CD4-positive, alpha-beta T cell treated with Interleukin-15 for 1 hour (primary cell): Measurements from ENCODE around the gene THBD.

Source experiments
- DNase-seq: peaks from one replicate; pipeline ENCODE4 v3.0.0-alpha.2; 2020

THBD gene

DNA sequence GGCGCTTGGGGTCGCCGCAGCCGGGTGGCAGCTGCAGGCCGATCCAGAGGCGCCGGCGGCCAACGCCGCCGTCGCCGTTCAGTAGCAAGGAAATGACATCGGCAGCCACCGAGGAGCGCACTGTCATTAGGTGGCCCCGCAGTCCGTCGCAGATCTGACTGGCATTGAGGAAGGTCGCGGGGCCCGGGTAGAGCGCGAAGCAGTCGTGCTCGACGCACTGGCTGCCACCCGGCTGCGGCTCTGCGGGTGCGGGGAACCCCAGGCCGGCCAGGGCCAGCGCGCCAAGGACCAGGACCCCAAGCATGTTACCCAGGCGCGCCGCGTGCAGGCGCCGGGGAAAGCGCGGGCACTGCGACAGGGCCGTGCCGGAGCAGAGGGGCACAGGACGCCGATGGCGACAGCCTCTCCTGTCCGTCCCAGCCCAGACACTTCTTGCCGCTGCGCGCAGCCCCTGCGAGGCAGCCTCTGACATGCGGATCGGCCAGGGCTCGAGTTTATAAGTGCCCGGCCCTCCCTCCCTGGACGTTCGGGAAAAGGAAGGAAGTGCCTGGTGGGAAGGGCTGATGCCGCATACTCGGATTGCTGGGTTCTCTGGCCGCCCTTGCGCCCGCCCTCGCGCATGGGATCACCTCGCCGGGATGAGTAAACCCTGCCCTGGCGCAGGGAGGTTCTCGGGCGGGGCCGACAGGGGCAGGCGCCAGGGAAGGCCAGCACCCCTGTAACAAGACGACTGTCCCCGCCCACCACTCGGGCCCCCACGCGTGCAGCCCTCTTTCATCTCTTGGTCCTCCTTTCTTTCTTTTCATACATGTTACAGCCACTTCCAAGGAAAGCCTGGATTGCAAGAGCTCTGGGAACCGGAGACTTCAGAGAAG lies at the start of gene THBD:
TSS of gene THBD (minus strand) at position 472 of the 875 bp plus-strand sequence. CDS start at position 304, 168 bp downstream.
- DNase-seq: peak; percentile 42

- DNase-seq: no peak
Observed at GRCh38 chr20:23097636-23098580, 48.4 kb upstream of the THBD start.

- no peak for DNase-seq
Observed at GRCh38 chr20:23096986-23097520, 47.6 kb upstream of the THBD start.

GRCh38 chr20:23096097-23096496 lies 46.6 kb upstream of the THBD start:
- DNase-seq: no peak

DNA sequence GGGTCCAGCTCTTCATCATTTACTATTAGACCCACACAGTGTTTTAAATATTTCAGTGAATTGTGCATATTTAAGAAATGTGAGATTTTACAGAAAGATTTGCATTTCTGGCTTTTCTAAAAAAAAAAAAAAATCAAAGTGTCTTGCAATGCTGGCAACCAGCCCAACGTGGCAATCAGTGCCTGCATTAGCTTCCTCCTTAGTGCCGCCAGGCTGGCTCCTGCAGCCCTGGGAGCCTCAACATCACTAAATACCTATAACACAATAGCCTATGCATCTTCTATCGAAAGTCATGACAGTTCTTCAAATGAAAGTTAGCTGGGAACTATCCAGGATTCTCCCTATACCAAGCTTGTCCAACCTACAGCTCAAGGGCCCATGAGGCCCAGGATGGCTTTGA lies 46.0 kb upstream of the THBD start:
- no peak for DNase-seq

DNA sequence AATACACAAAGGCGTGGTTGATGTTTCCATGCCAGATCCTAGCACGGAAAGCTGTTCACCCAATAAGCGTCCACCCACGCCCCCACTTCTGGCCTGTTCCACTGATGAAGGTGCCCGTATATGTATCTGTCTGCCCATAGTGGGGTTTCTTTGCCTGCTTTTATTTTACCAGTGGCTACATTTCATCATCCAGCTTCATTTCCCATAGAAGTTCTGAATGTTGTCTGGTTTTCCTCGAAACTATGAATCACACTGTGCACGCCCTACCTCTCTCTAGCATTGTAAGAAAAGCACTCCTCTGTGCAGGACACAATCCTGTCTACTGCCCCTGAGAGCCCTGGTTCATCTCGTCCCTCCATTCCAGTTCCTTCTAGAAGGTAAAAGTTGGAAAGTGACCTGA lies 45.5 kb upstream of the THBD start:
- DNase-seq: no peak

- DNase-seq: no peak
Observed at GRCh38 chr20:23094213-23094896, 44.9 kb upstream of the THBD start.

DNA sequence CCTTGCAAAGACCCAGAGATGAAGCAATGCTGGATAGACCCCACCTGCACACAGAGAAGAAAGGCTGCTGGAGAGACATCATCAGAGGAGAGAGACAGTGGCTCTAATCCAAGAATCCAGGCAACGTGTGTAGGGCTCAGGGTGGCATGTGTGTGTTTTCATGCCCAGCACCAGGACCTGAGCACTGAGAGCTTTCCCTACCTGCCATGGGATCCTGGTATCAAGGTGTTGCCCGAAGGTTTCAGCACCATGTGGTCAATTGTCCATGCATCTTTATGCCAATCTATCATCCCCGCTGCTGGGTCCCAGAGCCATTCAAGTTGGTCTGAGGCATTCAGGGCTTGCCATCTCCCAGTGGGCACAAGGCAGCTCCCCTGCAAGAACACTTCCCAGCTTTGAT lies 44.1 kb upstream of the THBD start:
- no peak for DNase-seq

GRCh38 chr20:23092861-23093495 lies 43.5 kb upstream of the THBD start:
- DNase-seq: no peak

DNA sequence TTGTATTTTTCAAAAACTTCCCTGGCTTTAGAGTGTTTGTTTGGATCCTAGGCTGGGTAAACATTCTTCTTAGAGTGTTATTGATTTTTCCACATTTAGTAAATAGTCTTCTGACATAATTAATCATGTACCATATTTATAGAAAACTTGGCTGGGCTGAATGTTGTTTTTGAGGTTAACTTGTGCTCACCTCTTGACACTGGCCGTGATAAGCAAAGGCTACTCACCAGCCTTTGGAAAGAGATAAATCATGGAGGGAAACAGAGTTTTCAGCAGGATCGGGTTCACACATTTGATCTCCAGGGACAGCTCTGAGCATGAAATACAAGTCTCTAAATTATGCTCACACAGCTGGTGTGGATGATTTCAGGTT lies 42.9 kb upstream of the THBD start:
- DNase-seq: no peak

GRCh38 chr20:23091721-23092383 lies 42.4 kb upstream of the THBD start:
- no peak for DNase-seq

- DNase-seq: no peak
Observed at GRCh38 chr20:23090878-23091277, 41.4 kb upstream of the THBD start.

GRCh38 chr20:23090147-23090546 lies 40.7 kb upstream of the THBD start:
- DNase-seq: no peak

DNA sequence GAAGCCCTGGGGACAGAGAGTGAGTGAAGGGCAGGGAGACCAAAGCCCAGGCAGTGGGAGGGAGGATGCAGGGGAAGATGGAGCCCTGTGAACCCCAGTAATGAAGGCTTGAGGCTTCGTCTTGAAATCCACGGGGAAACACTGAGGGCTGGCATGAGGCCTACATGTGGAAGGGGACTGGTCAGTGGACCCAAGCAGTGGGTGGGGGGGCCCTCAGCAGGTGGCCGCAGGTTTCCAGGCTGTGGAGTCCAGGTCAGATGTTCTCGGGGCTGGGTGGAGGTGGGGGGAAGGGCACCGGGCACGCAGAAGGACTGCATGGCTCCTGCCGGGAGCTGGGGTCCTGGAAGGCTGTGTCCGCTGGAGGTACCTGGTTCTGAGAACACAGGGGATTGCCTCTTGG lies 39.4 kb upstream of the THBD start:
- DNase-seq: no peak

DNA sequence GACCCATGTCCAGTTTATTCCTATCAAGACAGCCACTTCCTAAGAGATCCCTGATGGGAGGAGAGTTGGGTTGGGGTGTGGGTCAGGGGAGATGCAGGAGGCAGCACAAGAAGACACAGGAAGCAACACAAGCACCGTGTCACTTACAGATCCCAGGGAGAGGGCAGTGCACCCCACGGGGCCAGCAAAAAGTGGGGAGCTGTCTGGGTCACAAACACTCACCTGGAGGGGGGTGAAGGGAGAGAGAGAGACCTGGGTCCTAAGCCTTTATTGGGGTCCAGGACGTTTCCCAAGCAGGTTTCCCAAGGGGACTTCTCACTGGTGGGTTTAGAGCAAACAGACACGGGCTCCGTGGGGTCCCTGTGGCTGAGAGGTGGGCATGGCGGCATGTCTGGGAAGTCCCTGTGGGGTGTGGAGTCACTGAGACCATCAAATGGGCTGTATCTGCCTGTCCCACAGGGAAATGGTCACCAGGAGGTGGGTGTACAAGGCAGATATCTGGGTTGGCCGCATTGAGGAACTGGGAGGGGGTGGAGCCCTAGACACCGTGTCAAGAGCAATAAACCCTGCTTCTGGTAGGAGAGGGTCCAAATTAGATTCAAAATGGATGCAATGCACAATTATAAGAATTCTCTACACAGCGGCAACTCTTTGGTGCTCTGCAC lies 38.2 kb upstream of the THBD start:
- DNase-seq: peak; percentile 47

DNA sequence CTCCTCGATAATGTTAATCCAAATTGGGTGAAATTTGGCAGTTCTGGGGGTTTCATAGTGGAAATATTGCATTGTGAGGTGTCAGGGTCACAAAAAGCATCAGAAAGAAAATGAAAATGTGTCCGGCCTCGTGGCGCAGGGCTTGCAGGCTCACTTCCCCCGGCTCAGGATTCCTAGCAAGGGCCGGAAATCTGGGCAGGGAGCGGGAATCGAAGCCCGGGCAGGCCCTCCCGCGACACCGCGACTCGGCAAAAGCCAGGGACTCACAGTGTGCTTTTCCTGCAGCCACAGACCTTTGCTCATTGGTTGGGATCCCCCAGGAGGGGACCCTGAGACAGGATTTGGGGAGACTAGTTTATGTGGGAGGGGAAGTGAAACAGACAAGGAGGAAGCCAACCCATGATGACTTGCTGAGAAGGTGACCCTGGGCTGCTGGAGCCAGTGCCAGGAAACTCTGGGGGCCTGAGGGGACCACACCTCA lies 37.5 kb upstream of the THBD start:
- DNase-seq: peak; percentile 66

DNA sequence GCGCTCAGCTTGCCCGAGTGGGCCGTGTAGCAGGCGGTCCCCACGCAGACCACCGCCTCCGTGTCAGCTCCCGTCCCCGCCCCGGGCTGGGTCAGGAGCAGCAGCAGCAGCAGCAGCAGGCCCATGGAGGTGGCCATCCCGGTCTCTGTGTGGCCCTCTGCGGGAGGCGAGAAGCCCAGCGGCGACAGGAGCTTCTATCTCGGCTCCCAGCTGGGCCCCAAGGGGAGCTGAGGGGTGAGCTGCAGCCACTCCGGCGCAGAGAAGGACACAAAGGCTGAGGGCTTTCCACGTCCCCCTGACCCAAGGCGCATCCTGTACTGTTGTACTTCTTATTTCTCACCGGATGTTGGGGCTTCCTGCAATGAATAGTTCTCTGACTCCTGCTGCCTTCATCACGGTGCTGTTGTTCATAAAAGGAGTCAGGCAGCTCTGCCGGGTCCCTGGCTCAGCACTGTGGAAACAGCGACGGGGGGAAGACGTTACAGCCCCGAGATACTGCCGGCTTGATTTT lies 36.6 kb upstream of the THBD start, which contains the start of gene CD93:
TSS of gene CD93 (minus strand) at position 269 of the 511 bp plus-strand sequence. CDS start at position 137, 132 bp downstream.
- DNase-seq: peak; percentile 61

DNA sequence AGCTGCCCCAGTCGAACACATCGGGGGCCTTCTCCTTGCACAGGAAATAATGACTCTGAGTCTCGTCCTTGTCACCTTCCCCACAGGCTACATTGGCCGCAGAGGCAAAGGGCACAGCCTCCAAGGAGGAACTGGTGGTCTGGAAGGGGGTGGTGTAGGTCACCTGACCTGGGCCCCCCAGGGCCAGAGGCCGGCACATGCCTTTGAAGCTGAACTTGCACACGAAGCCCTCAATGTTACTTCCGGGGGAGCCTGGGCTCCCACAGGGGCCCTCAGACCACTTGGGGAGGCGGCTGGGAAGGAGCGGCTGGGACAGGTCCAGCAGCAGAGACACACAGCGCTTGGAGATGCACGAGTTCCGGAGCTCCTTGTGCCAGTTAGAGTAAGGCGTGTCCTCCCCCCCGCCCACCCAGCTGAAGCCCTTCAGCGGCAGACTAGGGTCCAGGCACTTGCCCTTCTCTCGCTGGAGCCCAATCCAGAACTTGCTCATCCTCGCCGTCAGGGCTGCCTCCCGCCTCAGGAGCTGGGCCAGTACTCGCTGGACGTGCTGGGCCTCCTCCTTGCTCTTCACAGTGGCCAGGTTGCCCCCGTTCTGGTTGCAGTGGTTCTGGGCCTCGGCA lies 36.1 kb upstream of the THBD start:
- DNase-seq: no peak

- DNase-seq: no peak
Observed at GRCh38 chr20:23084845-23085365, 35.4 kb upstream of the THBD start.

- DNase-seq: no peak
Observed at GRCh38 chr20:23084282-23084844, 34.9 kb upstream of the THBD start.
